ENCODE data around the gene RNF114.
"Not testable (repeated sequence)": the region's sequence is repeated elsewhere in the genome, so short reads cannot be mapped to it uniquely, and the experiment has no call there.

DNA sequence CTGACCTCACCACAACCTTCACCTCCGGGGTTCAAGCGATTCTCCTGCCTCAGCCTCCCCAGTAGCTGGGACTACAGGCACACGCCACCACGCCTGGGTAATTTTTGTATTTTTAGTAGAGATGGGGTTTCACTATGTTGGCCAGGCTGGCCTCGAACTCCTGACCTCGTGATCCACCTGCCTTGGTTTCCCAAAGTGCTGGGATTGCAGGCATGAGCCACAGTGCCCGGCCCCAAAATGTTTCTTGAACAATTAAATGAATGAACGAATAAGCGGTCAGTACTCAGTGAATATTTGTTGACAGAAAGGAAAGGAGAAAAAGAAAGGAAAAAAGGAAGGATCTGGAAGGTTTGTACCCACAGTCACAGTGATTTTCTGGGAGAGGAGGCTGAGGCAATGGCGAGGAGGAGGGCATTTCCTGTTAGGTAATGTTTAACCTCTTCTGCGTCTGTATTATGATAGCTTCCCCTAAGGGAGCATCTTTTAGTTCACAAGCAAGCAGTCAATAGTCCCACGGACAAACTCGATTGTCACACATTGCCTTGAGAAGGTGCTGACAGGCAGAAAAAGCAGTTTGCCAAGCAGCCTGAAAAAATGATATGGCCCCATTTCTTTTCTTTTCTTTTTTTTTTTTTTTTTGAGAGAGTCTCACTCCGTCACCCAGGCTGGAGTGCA lies 64.5 kb downstream of the RNF114 start:
- TF ChIP-seq, protein P1, sequence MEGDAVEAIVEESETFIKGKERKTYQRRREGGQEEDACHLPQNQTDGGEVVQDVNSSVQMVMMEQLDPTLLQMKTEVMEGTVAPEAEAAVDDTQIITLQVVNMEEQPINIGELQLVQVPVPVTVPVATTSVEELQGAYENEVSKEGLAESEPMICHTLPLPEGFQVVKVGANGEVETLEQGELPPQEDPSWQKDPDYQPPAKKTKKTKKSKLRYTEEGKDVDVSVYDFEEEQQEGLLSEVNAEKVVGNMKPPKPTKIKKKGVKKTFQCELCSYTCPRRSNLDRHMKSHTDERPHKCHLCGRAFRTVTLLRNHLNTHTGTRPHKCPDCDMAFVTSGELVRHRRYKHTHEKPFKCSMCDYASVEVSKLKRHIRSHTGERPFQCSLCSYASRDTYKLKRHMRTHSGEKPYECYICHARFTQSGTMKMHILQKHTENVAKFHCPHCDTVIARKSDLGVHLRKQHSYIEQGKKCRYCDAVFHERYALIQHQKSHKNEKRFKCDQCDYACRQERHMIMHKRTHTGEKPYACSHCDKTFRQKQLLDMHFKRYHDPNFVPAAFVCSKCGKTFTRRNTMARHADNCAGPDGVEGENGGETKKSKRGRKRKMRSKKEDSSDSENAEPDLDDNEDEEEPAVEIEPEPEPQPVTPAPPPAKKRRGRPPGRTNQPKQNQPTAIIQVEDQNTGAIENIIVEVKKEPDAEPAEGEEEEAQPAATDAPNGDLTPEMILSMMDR (IDR thresholded peaks at IDR 0.05): not testable (repeated sequence)
- not testable (repeated sequence) for TF ChIP-seq POLR2A (IDR thresholded peaks at IDR 0.05)

All from esophagus squamous epithelium (tissue), 4 donors.